Measurements from ENCODE around the gene APAF1. TPM values are rescaled to one million over a fixed set of nuclear protein-coding genes. Genes with fewer than 3 reads are reported as not detected.

The APAF1 gene
- total RNA-seq, 1 experiment from 2014 or later = 19.3 TPM

DNA sequence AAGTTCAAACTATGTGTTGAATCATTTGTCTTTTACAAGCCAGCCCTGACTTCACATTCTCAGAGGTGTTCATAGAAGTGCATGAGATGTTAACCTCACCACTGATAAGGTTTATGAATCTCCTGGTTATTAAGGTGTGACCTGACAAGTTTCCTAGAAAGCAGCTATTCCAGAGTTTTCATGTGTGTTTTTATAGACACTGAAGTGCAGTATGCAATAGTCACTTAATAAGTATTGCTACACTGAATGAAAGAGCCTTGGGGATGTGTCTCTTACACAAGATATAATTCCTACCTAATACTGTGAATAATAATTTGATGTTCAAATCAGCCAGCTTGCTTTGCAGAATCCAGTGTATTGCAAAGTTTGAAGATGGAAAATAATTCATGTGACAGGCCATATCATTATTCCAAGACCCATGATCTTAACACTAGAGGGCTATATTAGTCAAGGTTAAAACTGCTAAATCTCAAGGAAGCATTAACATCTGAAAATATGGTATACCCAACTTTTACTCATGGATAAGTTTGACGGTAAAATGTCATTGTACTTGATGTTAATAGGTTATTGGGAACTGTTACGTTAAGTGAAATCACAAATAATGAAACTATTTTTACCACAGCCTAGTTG is 38.6 kb upstream of the APAF1 start:
- no peaks in the 10 kb centered on the region for H3K27me3 Mint-ChIP-seq (ENCODE audit: low read depth)
- ATAC-seq = no peak
- DNase-seq (ENCODE audit: low spot score) = no peak
- POLR2A ChIA-PET = no interaction called here
- H3K4me3 Mint-ChIP-seq = no peak overlapping the region
- peaks cover 17% of the 10 kb centered on the region for H3K36me3 Mint-ChIP-seq
- no peaks in the 10 kb centered on the region for H3K9me3 Mint-ChIP-seq
- no peak overlapping the region for H3K27ac Mint-ChIP-seq
- H3K4me1 Mint-ChIP-seq = no peaks in the 10 kb centered on the region
- CTCF ChIA-PET = no interaction called here
- TF ChIP-seq ZBTB21 (CRISPR knock-in tag; IDR thresholded peaks at IDR 0.05; ENCODE audit: borderline replicate concordance) (no peak), PRDM15 (CRISPR knock-in tag; IDR thresholded peaks at IDR 0.05) (no peak), ZNF416 (CRISPR knock-in tag; IDR thresholded peaks at IDR 0.05) (no peak), TEAD1 (CRISPR knock-in tag; IDR thresholded peaks at IDR 0.05) (no peak), NR3C1 (CRISPR knock-in tag; conservative IDR thresholded peaks at IDR 0.05; ENCODE audit: low read depth) (no peak), RORB (CRISPR knock-in tag; IDR thresholded peaks at IDR 0.05) (no peak), ZMAT4 (CRISPR knock-in tag; IDR thresholded peaks at IDR 0.05) (no peak), E2F5 (CRISPR knock-in tag; IDR thresholded peaks at IDR 0.05) (no peak), ZNF671 (CRISPR knock-in tag; IDR thresholded peaks at IDR 0.05) (no peak), ZNF121 (CRISPR knock-in tag; IDR thresholded peaks at IDR 0.05) (no peak), GTF2I (CRISPR knock-in tag; conservative IDR thresholded peaks at IDR 0.05) (no peak), JUN (CRISPR knock-in tag; IDR thresholded peaks at IDR 0.05) (no peak), ESRRA (CRISPR knock-in tag; IDR thresholded peaks at IDR 0.05; ENCODE audit: borderline replicate concordance) (no peak), FOXJ3 (CRISPR knock-in tag; IDR thresholded peaks at IDR 0.05; ENCODE audit: borderline replicate concordance) (no peak), IRF1 (CRISPR knock-in tag; IDR thresholded peaks at IDR 0.05) (no peak), AR (CRISPR knock-in tag; IDR thresholded peaks at IDR 0.05) (no peak), ZNF138 (CRISPR knock-in tag; conservative IDR thresholded peaks at IDR 0.05) (no peak)
- TF ChIP-seq, protein P1, sequence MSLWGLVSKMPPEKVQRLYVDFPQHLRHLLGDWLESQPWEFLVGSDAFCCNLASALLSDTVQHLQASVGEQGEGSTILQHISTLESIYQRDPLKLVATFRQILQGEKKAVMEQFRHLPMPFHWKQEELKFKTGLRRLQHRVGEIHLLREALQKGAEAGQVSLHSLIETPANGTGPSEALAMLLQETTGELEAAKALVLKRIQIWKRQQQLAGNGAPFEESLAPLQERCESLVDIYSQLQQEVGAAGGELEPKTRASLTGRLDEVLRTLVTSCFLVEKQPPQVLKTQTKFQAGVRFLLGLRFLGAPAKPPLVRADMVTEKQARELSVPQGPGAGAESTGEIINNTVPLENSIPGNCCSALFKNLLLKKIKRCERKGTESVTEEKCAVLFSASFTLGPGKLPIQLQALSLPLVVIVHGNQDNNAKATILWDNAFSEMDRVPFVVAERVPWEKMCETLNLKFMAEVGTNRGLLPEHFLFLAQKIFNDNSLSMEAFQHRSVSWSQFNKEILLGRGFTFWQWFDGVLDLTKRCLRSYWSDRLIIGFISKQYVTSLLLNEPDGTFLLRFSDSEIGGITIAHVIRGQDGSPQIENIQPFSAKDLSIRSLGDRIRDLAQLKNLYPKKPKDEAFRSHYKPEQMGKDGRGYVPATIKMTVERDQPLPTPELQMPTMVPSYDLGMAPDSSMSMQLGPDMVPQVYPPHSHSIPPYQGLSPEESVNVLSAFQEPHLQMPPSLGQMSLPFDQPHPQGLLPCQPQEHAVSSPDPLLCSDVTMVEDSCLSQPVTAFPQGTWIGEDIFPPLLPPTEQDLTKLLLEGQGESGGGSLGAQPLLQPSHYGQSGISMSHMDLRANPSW (CRISPR knock-in tag; conservative IDR thresholded peaks at IDR 0.05; ENCODE audit: low read depth) = no peak
- TF ChIP-seq, protein P2, sequence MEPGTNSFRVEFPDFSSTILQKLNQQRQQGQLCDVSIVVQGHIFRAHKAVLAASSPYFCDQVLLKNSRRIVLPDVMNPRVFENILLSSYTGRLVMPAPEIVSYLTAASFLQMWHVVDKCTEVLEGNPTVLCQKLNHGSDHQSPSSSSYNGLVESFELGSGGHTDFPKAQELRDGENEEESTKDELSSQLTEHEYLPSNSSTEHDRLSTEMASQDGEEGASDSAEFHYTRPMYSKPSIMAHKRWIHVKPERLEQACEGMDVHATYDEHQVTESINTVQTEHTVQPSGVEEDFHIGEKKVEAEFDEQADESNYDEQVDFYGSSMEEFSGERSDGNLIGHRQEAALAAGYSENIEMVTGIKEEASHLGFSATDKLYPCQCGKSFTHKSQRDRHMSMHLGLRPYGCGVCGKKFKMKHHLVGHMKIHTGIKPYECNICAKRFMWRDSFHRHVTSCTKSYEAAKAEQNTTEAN (CRISPR knock-in tag; IDR thresholded peaks at IDR 0.05) = no peak
- TF ChIP-seq, protein P3, sequence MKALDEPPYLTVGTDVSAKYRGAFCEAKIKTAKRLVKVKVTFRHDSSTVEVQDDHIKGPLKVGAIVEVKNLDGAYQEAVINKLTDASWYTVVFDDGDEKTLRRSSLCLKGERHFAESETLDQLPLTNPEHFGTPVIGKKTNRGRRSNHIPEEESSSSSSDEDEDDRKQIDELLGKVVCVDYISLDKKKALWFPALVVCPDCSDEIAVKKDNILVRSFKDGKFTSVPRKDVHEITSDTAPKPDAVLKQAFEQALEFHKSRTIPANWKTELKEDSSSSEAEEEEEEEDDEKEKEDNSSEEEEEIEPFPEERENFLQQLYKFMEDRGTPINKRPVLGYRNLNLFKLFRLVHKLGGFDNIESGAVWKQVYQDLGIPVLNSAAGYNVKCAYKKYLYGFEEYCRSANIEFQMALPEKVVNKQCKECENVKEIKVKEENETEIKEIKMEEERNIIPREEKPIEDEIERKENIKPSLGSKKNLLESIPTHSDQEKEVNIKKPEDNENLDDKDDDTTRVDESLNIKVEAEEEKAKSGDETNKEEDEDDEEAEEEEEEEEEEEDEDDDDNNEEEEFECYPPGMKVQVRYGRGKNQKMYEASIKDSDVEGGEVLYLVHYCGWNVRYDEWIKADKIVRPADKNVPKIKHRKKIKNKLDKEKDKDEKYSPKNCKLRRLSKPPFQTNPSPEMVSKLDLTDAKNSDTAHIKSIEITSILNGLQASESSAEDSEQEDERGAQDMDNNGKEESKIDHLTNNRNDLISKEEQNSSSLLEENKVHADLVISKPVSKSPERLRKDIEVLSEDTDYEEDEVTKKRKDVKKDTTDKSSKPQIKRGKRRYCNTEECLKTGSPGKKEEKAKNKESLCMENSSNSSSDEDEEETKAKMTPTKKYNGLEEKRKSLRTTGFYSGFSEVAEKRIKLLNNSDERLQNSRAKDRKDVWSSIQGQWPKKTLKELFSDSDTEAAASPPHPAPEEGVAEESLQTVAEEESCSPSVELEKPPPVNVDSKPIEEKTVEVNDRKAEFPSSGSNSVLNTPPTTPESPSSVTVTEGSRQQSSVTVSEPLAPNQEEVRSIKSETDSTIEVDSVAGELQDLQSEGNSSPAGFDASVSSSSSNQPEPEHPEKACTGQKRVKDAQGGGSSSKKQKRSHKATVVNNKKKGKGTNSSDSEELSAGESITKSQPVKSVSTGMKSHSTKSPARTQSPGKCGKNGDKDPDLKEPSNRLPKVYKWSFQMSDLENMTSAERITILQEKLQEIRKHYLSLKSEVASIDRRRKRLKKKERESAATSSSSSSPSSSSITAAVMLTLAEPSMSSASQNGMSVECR (CRISPR knock-in tag; IDR thresholded peaks at IDR 0.05; ENCODE audit: borderline replicate concordance) = no peak
